Naive B cell (primary cell): Measurements from ENCODE around the gene TBX3. TPM values are rescaled to one million over a fixed set of nuclear protein-coding genes. Genes with fewer than 3 reads are reported as not detected.
A peak's percentile ranks its signal among the peaks of the same experiment; 100 is the strongest.

Experiments used
- ATAC-seq, 2 donors: fragments of 150-1000 bp; cut with Tn5 transposase; 2 replicates each; pipeline ENCODE4 v1.10.0; 2021; ENCODE audit warnings: low read depth in 2 of 2, mild to moderate bottlenecking in 2 of 2, moderate library complexity in 2 of 2
- DNase-seq: peaks from one replicate; pipeline ENCODE4 v3.0.0; 2022
- H3K27ac Mint-ChIP-seq, 6 donors: one replicate each; pipeline ENCODE4 v1.8.0; 2020 to 2022; ENCODE audit warnings: mild to moderate bottlenecking in 6 of 6, mixed read lengths in 6 of 6, moderate library complexity in 5 of 6, inconsistent platforms in 2 of 6
- H3K27me3 Mint-ChIP-seq, 3 donors: one replicate each; pipeline ENCODE4 v1.8.0; 2021 to 2022; ENCODE audit warnings: mixed read lengths in 3 of 3, mild to moderate bottlenecking in 1 of 3
- H3K36me3 Mint-ChIP-seq, 2 donors: one replicate each; pipeline ENCODE4 v1.8.0; 2020 to 2022; ENCODE audit warnings: mixed read lengths in 2 of 2, inconsistent platforms in 1 of 2, mild to moderate bottlenecking in 1 of 2
- H3K4me1 Mint-ChIP-seq, 3 donors: one replicate each; pipeline ENCODE4 v1.8.0; 2020 to 2022; ENCODE audit warnings: mixed read lengths in 3 of 3, inconsistent platforms in 1 of 3, mild to moderate bottlenecking in 1 of 3, moderate library complexity in 1 of 3
- H3K4me3 Mint-ChIP-seq, 8 donors: one replicate each; pipeline ENCODE4 v1.8.0; 2020 to 2022; ENCODE audit warnings: mild to moderate bottlenecking in 8 of 8, mixed read lengths in 8 of 8, moderate library complexity in 8 of 8, inconsistent platforms in 2 of 8
- H3K9me3 Mint-ChIP-seq, 7 donors: one replicate each; pipeline ENCODE4 v1.8.0; 2020 to 2022; ENCODE audit warnings: mixed read lengths in 7 of 7, mild to moderate bottlenecking in 5 of 7, inconsistent platforms in 2 of 7, moderate library complexity in 1 of 7
- polyA plus RNA-seq, 6 donors: library from polyadenylated mRNA; unstranded; fragments of 300-500 nt; fragmentation: Illumina TruSeq; gene quantifications; one replicate each; pipeline ENCODE4 v1.2.3, GENCODE V29; 2021; ENCODE audit warnings: low read depth in 6 of 6

The TBX3 gene
- polyA plus RNA-seq, 6 donors from 2014 or later, result not detected

DNA sequence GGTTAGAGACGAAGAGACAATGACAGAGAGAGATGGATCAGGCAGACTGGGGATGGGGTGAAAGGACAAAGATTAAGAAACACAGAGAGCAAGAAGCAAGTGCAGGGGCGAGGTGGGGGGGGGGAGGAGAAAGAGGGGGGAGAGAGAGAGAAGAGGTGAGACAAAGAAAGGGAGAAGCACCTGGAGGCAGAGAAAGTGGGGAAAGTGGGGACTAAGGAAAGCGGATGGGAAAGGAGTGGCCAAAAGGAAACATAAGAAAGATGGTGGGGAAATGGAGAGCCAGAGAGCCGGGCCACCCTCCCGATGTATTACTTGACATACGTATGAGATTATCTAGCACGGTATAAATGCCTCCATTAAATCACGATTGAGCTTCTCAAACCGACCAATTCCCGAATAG, 18.5 kb upstream of the TBX3 start:
- H3K27me3 Mint-ChIP-seq, result peaks cover 41 to 83% (median 65%) of the 10 kb centered on the region in 3 donors
- no peak overlapping the region for H3K4me3 Mint-ChIP-seq
- no peak overlapping the region for H3K27ac Mint-ChIP-seq

DNA sequence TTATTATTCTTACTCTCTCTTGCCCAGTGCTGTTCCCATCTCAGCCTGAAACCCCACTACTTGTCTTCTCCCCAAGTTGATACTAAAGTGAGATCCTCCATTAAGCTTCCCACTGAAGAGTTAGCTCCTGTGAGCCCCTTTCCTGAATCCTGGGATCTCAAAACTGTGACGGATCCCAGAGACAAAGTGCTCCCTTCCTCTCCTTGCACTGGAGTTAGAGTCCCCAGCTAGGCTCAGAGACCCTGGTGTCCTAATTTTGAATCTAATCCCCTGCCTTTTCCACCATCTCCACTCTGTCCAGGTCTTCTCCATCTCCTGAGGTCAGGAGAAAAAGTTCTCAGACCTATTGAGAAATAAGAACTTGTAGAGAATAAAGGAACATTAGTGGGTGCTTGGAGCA, 17.6 kb upstream of the TBX3 start:
- Mint-ChIP-seq H3K4me3 (no peak overlapping the region), H3K27me3 (peaks cover 38 to 84% (median 74%) of the 10 kb centered on the region in 3 donors)
- no peak for ATAC-seq

More for the DNA sequence above, 18.5 kb upstream of the TBX3 start:
- ATAC-seq (no peak), DNase-seq (no peak)
- peaks cover 0 to 1% (median 0%) of the 10 kb centered on the region in 3 donors for H3K4me1 Mint-ChIP-seq
- peaks cover 0 to 8% (median 3%) of the 10 kb centered on the region in 7 donors for H3K9me3 Mint-ChIP-seq
- H3K36me3 Mint-ChIP-seq, result peaks cover 0 to 10% of the 10 kb centered on the region in 2 donors

DNA sequence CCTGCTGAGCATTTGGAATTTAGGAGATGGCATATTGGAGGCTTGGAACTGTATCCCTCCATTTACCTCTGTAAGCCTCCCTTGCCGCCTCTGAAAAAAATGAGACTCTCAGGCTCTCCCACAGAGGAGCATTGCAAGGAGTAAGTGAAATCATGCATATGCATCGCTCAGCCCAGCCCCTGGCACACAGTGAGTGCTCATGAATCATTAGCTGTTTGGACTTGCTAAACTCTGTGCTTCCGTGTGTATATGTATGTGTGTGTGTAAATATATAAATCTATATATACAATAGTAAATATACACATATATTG, 17.1 kb upstream of the TBX3 start:
- DNase-seq (no peak), ATAC-seq (no peak)
- peaks cover 0 to 10% of the 10 kb centered on the region in 2 donors for H3K36me3 Mint-ChIP-seq
- H3K9me3 Mint-ChIP-seq, result peaks cover 0 to 5% (median 2%) of the 10 kb centered on the region in 7 donors
- H3K4me1 Mint-ChIP-seq, result peaks cover 0 to 1% (median 0%) of the 10 kb centered on the region in 3 donors
- H3K4me3 Mint-ChIP-seq, result no peak overlapping the region
- H3K27me3 Mint-ChIP-seq, result peaks cover 35 to 87% (median 79%) of the 10 kb centered on the region in 3 donors
- no peak overlapping the region for H3K27ac Mint-ChIP-seq

More for the DNA sequence above, 17.6 kb upstream of the TBX3 start:
- Mint-ChIP-seq H3K4me1 (peaks cover 0 to 1% (median 0%) of the 10 kb centered on the region in 3 donors), H3K9me3 (peaks cover 0 to 5% (median 2%) of the 10 kb centered on the region in 7 donors), H3K27ac (no peak overlapping the region), H3K36me3 (peaks cover 0 to 10% of the 10 kb centered on the region in 2 donors)
- no peak for DNase-seq

DNA sequence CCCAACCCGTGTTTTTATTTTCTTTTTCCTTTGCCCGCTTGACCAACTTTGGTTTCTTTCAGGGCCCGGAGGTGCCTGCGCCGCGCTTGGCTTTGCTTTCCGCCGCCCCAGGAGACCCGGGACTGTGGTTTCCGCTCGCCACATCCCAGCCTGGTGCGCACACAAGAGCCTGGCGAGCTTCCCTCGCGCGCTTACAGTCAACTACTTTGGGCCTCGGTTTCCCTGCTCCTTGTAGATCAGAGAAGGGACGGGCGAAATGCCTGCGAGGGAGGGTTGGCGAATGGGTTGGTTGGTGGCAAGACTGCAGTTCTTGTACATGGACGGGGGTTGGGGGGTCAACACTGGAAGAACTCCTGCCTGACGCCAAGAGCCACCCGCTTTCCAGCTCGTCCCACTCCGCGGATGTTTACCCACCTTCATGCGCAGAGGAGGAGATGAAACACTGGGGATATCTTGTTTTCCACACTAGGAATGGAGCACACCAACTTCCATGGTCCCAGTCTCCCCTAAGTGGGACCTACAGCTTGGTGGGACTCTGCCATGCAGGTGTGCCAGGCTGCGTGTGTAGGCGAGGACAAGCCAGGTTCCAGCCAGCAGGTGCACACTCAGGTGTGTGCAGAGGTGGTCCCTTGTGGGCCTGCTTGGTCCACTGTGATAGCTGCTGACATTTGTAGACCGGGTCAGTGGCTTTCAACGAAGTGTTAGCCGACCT, 16.6 kb upstream of the TBX3 start:
- H3K27ac Mint-ChIP-seq, result no peak overlapping the region
- ATAC-seq, result no peak
- peaks cover 0 to 5% (median 2%) of the 10 kb centered on the region in 7 donors for H3K9me3 Mint-ChIP-seq

DNA sequence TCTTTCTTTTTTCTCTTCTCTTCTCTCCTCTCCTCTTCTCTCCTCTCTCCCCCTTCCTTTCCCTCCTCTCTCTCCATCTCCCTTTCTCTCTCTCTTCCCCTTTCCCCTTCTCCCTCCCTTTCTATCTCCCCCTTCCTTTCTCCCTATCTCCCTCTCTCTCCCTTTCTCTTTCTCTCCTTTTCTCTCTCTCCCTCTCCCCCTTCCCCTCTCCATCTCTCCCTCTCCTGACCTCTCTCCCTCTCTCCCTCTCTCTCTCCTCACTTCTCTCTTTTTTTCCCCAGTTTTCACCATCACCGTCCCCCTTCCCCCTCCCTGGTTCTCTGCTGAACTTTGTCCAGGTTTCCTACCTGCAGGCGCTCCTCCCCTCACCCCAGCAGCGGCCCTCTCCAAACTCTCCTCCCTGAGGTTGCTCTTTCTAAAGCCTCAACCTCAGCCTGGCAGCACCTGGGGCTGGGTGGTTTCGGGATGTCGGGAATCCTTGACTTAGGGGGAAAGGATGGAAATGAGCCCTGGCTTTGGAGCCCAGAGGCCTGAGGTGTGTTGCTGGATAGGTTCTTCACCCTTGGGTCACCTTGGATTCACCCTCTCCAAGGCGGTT, 14.7 kb upstream of the TBX3 start:
- H3K27me3 Mint-ChIP-seq, result peaks cover 58 to 99% (median 96%) of the 10 kb centered on the region in 3 donors
- no peak overlapping the region for H3K27ac Mint-ChIP-seq
- ATAC-seq, result no peak

More for the DNA sequence above, 16.6 kb upstream of the TBX3 start:
- H3K4me1 Mint-ChIP-seq, result peaks cover 0 to 1% (median 0%) of the 10 kb centered on the region in 3 donors
- peaks cover 40 to 87% (median 84%) of the 10 kb centered on the region in 3 donors for H3K27me3 Mint-ChIP-seq
- no peak overlapping the region for H3K4me3 Mint-ChIP-seq
- peaks cover 0 to 10% of the 10 kb centered on the region in 2 donors for H3K36me3 Mint-ChIP-seq
- no peak for DNase-seq

DNA sequence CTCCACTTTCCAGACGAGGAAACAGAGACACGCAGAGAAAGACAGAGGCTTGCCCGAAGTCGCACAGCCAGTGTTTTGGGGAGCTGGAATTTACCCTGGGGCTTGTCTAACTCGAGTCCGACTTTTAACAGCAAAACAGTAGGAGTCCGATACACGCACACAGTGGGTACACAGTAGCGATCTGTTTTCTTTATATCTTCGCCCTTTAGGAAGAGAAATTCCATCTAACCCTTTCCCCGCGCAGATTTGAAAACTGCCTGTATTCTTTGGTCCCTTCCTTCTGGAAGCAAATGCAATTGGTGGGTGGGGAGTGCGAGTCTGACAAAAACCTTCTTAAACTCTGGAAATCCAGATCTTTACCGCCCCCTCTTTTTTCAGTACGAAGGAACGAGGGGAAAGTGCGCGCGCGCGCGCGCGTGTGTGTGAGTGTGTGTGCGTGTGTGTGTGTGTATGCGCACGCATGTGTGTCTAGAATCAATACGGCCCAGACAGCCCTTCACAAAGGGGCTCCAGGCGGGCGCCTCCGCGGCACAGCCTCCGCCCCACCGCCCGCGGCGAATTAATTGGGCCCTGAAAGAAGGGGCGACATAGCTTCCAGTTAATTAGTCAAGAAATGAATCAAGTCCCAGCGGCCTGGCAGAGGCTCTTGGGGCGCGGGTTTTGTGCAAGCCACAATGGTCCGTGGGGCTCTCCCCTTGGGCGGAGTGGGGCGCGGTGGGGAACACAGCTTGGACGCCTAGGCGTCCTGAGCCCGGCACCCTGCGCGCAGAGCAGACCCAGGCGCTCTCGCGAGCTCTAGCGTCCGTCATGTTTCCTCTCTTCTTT, 14.0 kb upstream of the TBX3 start:
- H3K27ac Mint-ChIP-seq, result peak overlapping the region in 1 of 6 donors; percentile 47
- H3K36me3 Mint-ChIP-seq, result peaks cover 0 to 10% of the 10 kb centered on the region in 2 donors

More for the DNA sequence above, 14.7 kb upstream of the TBX3 start:
- Mint-ChIP-seq H3K4me3 (no peak overlapping the region), H3K9me3 (peaks cover 0 to 5% (median 2%) of the 10 kb centered on the region in 7 donors), H3K4me1 (peaks cover 0 to 1% (median 0%) of the 10 kb centered on the region in 3 donors), H3K36me3 (peaks cover 0 to 10% of the 10 kb centered on the region in 2 donors)
- DNase-seq, result no peak

DNA sequence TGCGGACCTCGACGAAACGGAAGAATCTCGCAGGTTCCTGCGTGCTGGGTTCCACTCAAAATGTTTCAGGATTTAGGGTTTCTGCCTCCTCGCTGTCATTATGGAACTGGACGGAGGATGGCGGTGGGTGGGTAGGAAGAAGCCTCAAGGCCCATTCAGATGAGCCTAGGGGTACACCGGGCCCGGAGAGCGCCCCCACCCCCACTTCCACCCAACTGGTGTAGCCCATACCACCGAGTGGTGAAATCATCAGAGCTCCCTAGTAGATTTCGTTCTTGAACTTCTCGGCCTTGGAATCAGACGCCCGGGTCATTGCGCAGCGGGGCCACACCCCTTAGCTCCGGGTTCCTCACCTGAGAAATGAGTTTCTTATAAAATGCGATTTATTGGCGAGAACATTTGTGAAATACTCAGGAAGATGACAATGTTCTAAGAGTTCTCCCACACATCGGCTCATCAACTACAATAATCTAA, 13.3 kb upstream of the TBX3 start:
- DNase-seq, result no peak
- peaks cover 0 to 4% of the 10 kb centered on the region in 2 donors for H3K36me3 Mint-ChIP-seq
- peaks cover 0 to 5% (median 2%) of the 10 kb centered on the region in 7 donors for H3K9me3 Mint-ChIP-seq
- peaks cover 56 to 100% (median 96%) of the 10 kb centered on the region in 3 donors for H3K27me3 Mint-ChIP-seq
- peak overlapping the region in 1 of 6 donors; percentile 47 for H3K27ac Mint-ChIP-seq
- ATAC-seq, result no peak
- H3K4me3 Mint-ChIP-seq, result no peak overlapping the region
- peaks cover 0 to 8% (median 0%) of the 10 kb centered on the region in 3 donors for H3K4me1 Mint-ChIP-seq

More for the DNA sequence above, 14.0 kb upstream of the TBX3 start:
- Mint-ChIP-seq H3K4me1 (peaks cover 0 to 2% (median 0%) of the 10 kb centered on the region in 3 donors), H3K9me3 (peaks cover 0 to 5% (median 2%) of the 10 kb centered on the region in 7 donors), H3K27me3 (peaks cover 61 to 100% (median 98%) of the 10 kb centered on the region in 3 donors), H3K4me3 (no peak overlapping the region)
- ATAC-seq (no peak), DNase-seq (no peak)

DNA sequence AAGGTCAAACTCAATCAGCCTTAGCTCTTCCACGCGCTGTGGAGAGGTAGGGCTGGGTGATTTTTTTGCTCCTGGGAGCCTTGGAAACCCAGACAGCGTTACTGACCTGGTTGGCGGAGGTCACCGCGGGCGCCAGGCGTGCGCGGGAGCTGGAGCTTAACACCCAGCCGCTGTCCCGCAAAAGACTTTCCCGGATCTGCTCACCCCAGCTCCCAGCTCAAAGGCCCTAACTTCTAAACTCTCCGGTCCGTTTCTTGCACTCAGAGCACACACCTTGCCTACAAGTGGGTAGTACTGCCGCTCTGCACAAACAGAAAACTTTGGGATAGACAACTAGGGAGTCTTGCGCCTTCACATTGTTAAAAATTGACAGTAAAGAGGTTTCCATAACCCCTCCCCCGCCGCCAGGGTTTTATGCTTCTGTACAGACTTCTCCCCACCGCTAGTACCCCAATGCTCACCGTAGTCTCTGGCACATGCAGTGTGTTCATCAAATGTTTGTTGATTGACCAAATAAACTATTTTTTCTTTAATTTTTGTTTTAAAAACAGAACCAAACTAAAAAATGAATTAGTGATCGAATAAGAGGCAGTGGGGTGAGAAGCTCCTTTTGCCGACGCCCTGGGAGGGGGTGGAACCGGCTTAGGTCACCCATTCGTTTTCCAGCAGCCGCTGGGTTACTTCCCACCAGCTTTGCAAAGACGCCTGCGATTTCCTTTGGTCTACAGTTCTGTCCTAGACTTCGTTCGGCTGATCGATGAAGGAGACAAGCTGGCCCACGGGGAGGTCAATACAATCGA, 12.7 kb upstream of the TBX3 start:
- Mint-ChIP-seq H3K9me3 (peaks cover 0 to 5% (median 0%) of the 10 kb centered on the region in 7 donors), H3K27me3 (peaks cover 53 to 99% (median 96%) of the 10 kb centered on the region in 3 donors), H3K4me1 (peaks cover 0 to 10% (median 0%) of the 10 kb centered on the region in 3 donors), H3K4me3 (no peak overlapping the region), H3K27ac (no peak overlapping the region), H3K36me3 (no peaks in the 10 kb centered on the region)
- ATAC-seq, result no peak
- DNase-seq, result no peak

DNA sequence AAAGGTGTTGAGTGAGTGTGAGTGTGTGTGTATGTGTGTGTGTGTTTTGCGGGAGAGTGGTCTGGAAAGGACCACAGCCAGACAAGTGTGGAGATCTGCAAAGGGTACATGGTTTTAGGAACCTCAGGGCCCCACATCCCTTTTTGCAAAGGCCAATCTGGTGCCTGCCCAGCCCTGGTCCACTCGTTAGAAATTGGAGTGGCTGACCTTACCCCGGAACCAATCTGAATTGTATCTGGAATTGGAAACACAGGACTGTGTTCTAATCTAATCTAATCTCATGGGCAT, 11.3 kb upstream of the TBX3 start:
- DNase-seq, result no peak
- Mint-ChIP-seq H3K9me3 (peaks cover 0 to 5% (median 0%) of the 10 kb centered on the region in 7 donors), H3K27ac (no peak overlapping the region), H3K4me3 (no peak overlapping the region), H3K27me3 (peaks cover 59 to 99% (median 96%) of the 10 kb centered on the region in 3 donors), H3K36me3 (no peaks in the 10 kb centered on the region), H3K4me1 (peaks cover 0 to 13% (median 0%) of the 10 kb centered on the region in 3 donors)
- no peak for ATAC-seq

DNA sequence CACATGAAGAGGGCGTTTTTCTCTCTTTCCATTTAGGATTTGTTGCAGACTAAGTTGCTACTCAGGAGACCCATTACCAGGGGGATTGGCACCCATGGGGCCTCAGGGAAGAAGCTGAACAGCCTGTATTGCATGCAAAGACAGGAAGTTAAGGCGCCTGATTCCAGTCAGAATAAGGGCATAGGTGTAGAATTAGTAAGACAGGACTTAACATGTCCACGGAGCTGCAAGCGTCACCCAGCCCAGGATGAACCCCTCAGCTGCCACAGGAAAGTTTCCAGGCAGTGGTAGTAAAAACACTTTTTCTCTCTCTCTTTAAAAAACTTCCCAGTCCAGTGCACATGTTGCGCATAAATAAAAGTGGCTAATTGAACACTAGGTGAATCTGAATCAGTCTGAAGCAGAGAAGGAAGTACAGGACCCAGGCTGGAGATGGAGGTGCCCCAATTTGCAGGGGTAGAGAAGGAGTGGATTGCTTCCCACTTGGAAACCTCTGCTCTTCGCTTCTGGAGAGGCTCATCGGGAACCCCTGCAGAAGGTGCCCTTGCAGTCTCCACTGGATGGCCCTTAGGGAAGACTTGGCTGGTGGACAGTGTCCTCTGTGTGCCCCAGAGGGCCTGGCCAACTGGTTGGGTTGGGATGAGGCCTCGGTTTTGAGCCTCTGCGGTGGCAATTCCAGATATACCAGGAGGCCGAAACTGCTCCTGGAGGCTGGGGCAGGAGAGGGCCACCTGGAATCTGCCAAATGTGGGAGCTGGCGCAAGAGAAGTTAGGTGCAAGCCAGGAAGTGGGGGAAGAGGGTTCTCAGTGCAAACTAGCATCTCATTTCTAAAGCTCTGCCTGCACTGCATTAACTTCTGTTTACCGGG, 10.7 kb upstream of the TBX3 start:
- Mint-ChIP-seq H3K4me1 (peaks cover 0 to 13% (median 0%) of the 10 kb centered on the region in 3 donors), H3K27me3 (peaks cover 59 to 99% (median 96%) of the 10 kb centered on the region in 3 donors), H3K4me3 (peak overlapping the region in 1 of 8 donors; percentile 60), H3K9me3 (peaks cover 0 to 2% (median 0%) of the 10 kb centered on the region in 7 donors), H3K36me3 (peaks cover 0 to under 1% of the 10 kb centered on the region in 2 donors), H3K27ac (no peak overlapping the region)
- no peak for ATAC-seq
- DNase-seq, result no peak

DNA sequence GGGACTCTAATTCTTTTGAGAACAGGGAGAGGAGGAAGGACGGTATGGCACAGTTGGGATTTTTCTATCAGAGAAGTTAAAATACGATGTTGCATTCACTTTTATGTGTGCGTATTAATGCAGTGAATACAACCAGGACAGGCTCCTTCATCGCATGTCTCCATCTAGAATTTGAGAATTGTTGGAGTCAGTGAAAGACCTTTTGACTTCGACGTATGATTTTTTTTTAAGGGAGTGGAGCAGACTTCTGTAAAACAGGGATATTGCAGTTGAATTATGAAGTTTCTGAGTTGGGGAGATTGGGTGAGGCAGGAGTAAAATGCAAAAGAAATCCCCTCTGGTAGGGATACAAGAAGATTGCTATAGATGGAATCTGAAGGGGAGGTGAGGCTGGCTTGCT, 9.6 kb upstream of the TBX3 start:
- DNase-seq (no peak), ATAC-seq (no peak)
- Mint-ChIP-seq H3K27ac (no peak overlapping the region), H3K4me3 (no peak overlapping the region), H3K4me1 (peaks cover 0 to 13% (median 4%) of the 10 kb centered on the region in 3 donors), H3K27me3 (peaks cover 67 to 99% (median 98%) of the 10 kb centered on the region in 3 donors), H3K36me3 (peaks cover 0 to 11% of the 10 kb centered on the region in 2 donors), H3K9me3 (peaks cover 0 to 6% (median 0%) of the 10 kb centered on the region in 7 donors)
